Measurements from ENCODE around the gene DENND5B.

- TF ChIP-seq CTCF (IDR thresholded peaks at IDR 0.05) = no peak
- TF ChIP-seq ZNF416 (CRISPR knock-in tag; IDR thresholded peaks at IDR 0.05) = no peak
- TF ChIP-seq, protein P1, sequence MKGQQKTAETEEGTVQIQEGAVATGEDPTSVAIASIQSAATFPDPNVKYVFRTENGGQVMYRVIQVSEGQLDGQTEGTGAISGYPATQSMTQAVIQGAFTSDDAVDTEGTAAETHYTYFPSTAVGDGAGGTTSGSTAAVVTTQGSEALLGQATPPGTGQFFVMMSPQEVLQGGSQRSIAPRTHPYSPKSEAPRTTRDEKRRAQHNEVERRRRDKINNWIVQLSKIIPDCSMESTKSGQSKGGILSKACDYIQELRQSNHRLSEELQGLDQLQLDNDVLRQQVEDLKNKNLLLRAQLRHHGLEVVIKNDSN (CRISPR knock-in tag; IDR thresholded peaks at IDR 0.05) = no peak
Measured at GRCh38 chr12:31355747-31356107, 235.2 kb downstream of the DENND5B start.
